ENCODE data around the gene IFI6. TPM values are rescaled to one million over a fixed set of nuclear protein-coding genes. Genes with fewer than 3 reads are reported as not detected.

The IFI6 gene
- total RNA-seq, 1 experiment from 2014 or later: 4.3 TPM

GRCh38 chr1:27687906-27688305 is 15.9 kb upstream of the IFI6 start:
- Histone ChIP-seq H2AFZ (ENCODE audit: low read length) (no peak overlapping the region), H4K91ac (ENCODE audit: insufficient read length, low read depth, low read length) (no peak overlapping the region), H4K20me1 (ENCODE audit: control insufficient read depth, insufficient read depth, insufficient read length) (no peaks in the 10 kb centered on the region), H3K14ac (ENCODE audit: insufficient read depth, low read length) (no peak overlapping the region), H2AK5ac (ENCODE audit: insufficient read length, low read length) (no peak overlapping the region), H3K4me1 (ENCODE audit: insufficient read depth, low read length) (peaks cover 2% of the 10 kb centered on the region; the same call in 1 of the 2 replicates), H2BK120ac (ENCODE audit: low read depth, low read length, poor library complexity, severe bottlenecking) (no peak overlapping the region), H3K9ac (ENCODE audit: extremely low read depth, insufficient read length, low read length) (no peak overlapping the region), H3K56ac (ENCODE audit: insufficient read length, low read depth, low read length) (no peak overlapping the region), H3K27me3 (ENCODE audit: insufficient read depth, low read length) (no peaks in the 10 kb centered on the region), H2BK20ac (ENCODE audit: low read depth, low read length, poor library complexity, severe bottlenecking) (no peak overlapping the region), H3K23me2 (ENCODE audit: insufficient read length, low read depth, low read length, poor library complexity, severe bottlenecking) (no peaks in the 10 kb centered on the region), H3K27ac (ENCODE audit: insufficient read length, low read depth, low read length) (no peak overlapping the region), H4K8ac (replicated peaks; ENCODE audit: insufficient read length, low read depth, low read length) (no peak overlapping the region), H3T11ph (ENCODE audit: low read length) (no peak overlapping the region), H2BK12ac (ENCODE audit: insufficient read length, low read depth, low read length) (no peak overlapping the region), H3K9me3 (ENCODE audit: control insufficient read depth, low read depth, low read length) (no peaks in the 10 kb centered on the region), H3K4me2 (ENCODE audit: insufficient read depth, insufficient read length, low read length) (no peak overlapping the region), H2BK15ac (ENCODE audit: low read depth, low read length) (no peak overlapping the region), H3K23ac (ENCODE audit: insufficient read length, low read depth, low read length) (no peak overlapping the region), H2BK5ac (ENCODE audit: insufficient read length, low read length) (no peak overlapping the region), H3K79me2 (ENCODE audit: insufficient read depth, low read length) (no peaks in the 10 kb centered on the region), H3K79me1 (ENCODE audit: insufficient read depth, low read depth, low read length, poor library complexity, severe bottlenecking) (no peaks in the 10 kb centered on the region), H4K5ac (ENCODE audit: insufficient read length, low read depth, low read length) (no peak overlapping the region), H3K18ac (ENCODE audit: insufficient read length, low read depth, low read length) (no peak overlapping the region), H3K4ac (ENCODE audit: low read depth, low read length) (no peak overlapping the region)
- Mint-ChIP-seq H3K27me3 (ENCODE audit: low read depth) (peaks cover 4% of the 10 kb centered on the region), H3K27ac (no peak overlapping the region), H3K36me3 (ENCODE audit: insufficient read depth in 1 of 3, low read depth in 3 of 3) (peaks cover 2 to 6% (median 5%) of the 10 kb centered on the region in 3 experiments; a peak in 5 of 7 replicates), H3K9me3 (peaks cover 6 to 20% of the 10 kb centered on the region in 2 experiments), H3K4me1 (peaks cover 33 to 34% of the 10 kb centered on the region in 2 experiments), H3K4me3 (no peak overlapping the region)
- no peak for DNase-seq
- TF ChIP-seq CTCF (conservative IDR thresholded peaks at IDR 0.05): no peak
- no CpG with 5 or more reads among the region's 5 CpGs for WGBS (ENCODE audit: extremely low coverage, insufficient read length, low lambda C conversion rate)

Measured in H9 (cell line).